Activated T-cell treated with anti-CD3 and anti-CD28 coated beads for 48 hours (primary cell): Measurements from ENCODE around the gene ZNF22.

Source experiments
- DNase-seq: peaks from one replicate; pipeline ENCODE4 v3.0.0-alpha.2; 2020; ENCODE audit warnings: low read depth

Gene ZNF22

GRCh38 chr10:45015590-45015989 is 14.9 kb downstream of the ZNF22 start:
- no peak for DNase-seq

GRCh38 chr10:45023426-45023825 is 22.7 kb downstream of the ZNF22 start:
- DNase-seq: no peak

GRCh38 chr10:45034301-45034700 is 33.6 kb downstream of the ZNF22 start:
- DNase-seq: no peak

- DNase-seq: no peak
Observed at GRCh38 chr10:45035673-45036072, 35.0 kb downstream of the ZNF22 start.

GRCh38 chr10:45040921-45041542 is 40.3 kb downstream of the ZNF22 start:
- no peak for DNase-seq

GRCh38 chr10:45044290-45044689 is 43.6 kb downstream of the ZNF22 start:
- no peak for DNase-seq

GRCh38 chr10:45050551-45051235 is 50.0 kb downstream of the ZNF22 start:
- no peak for DNase-seq

- DNase-seq: no peak
Observed at GRCh38 chr10:45052700-45053099, 52.0 kb downstream of the ZNF22 start.

- no peak for DNase-seq
Observed at GRCh38 chr10:45053569-45054100, 52.9 kb downstream of the ZNF22 start.
